Stimulated activated CD4-positive, alpha-beta T cell treated with anti-CD3 and anti-CD28 coated beads, Interleukin-12 subunit alpha, Interleukin-12 subunit beta, amount 100 ng/mL, for 48 hours (primary cell): ENCODE data around the gene PRPF40A.

Source experiments
- DNase-seq, 3 donors: peaks; one replicate each; pipeline ENCODE4 v3.0.0-alpha.2; 2020; ENCODE audit warnings: low read depth in 2 of 3, low spot score in 1 of 3

Gene PRPF40A

GRCh38 chr2:152655880-152656279 is 61.4 kb downstream of the PRPF40A start:
- no peak for DNase-seq

GRCh38 chr2:152651834-152652233 is 65.4 kb downstream of the PRPF40A start:
- DNase-seq, result no peak

- no peak for DNase-seq
Measured at GRCh38 chr2:152650768-152651371, 66.4 kb downstream of the PRPF40A start.

- no peak for DNase-seq
Measured at GRCh38 chr2:152649997-152650396, 67.3 kb downstream of the PRPF40A start.

- DNase-seq, result no peak
Measured at GRCh38 chr2:152648336-152648735, 68.9 kb downstream of the PRPF40A start.

GRCh38 chr2:152647552-152647951 is 69.7 kb downstream of the PRPF40A start:
- no peak for DNase-seq

GRCh38 chr2:152646775-152647174 is 70.5 kb downstream of the PRPF40A start:
- no peak for DNase-seq

- no peak for DNase-seq
Measured at GRCh38 chr2:152646264-152646663, 71.0 kb downstream of the PRPF40A start.

GRCh38 chr2:152644189-152644873 is 72.9 kb downstream of the PRPF40A start:
- no peak for DNase-seq

GRCh38 chr2:152638590-152638989 is 78.7 kb downstream of the PRPF40A start:
- no peak for DNase-seq

GRCh38 chr2:152638056-152638455 is 79.2 kb downstream of the PRPF40A start:
- DNase-seq, result no peak

- no peak for DNase-seq
Measured at GRCh38 chr2:152637251-152637650, 80.0 kb downstream of the PRPF40A start.

- peak; percentile 33 to 70 (median 57) for DNase-seq
Measured at GRCh38 chr2:152635635-152636298, 81.5 kb downstream of the PRPF40A start.

- no peak for DNase-seq
Measured at GRCh38 chr2:152632736-152633135, 84.5 kb downstream of the PRPF40A start.

- DNase-seq, result no peak
Measured at GRCh38 chr2:152630466-152630865, 86.8 kb downstream of the PRPF40A start.

- no peak for DNase-seq
Measured at GRCh38 chr2:152629202-152629601, 88.1 kb downstream of the PRPF40A start.

GRCh38 chr2:152627351-152627957 is 89.8 kb downstream of the PRPF40A start:
- DNase-seq, result no peak

GRCh38 chr2:152626911-152627339 is 90.3 kb downstream of the PRPF40A start:
- DNase-seq, result no peak

- no peak for DNase-seq
Measured at GRCh38 chr2:152624805-152625204, 92.5 kb downstream of the PRPF40A start.

GRCh38 chr2:152623775-152624174 is 93.5 kb downstream of the PRPF40A start:
- no peak for DNase-seq

- DNase-seq, result no peak
Measured at GRCh38 chr2:152623076-152623740, 94.1 kb downstream of the PRPF40A start.
